ENCODE data around the gene TVP23A. TPM values are rescaled to one million over a fixed set of nuclear protein-coding genes. Genes with fewer than 3 reads are reported as not detected.

TVP23A gene
- total RNA-seq, 1 donor from 2014 or later, result 0.07 TPM

DNA sequence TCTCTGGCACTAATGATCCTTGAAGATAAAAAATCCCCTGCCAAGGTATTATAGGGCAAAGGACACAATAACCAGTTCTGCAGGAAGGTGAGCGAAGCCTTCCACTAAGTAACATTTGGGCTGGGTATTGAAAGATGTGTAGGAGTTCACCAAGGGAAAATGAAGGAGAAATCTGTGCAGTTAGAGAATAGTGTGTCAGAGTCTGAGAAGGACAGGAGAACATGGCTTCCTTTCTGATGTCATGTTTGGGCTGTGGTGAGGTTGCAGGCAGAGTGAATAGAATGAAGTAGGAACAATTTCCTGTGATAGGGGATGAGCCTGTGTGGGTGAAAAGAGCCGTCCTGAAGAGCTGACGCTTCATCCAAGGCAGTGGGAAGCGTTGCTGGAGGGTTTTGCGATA lies 34.4 kb upstream of the TVP23A start:
- Mint-ChIP-seq H3K4me3 (ENCODE audit: unreplicated experiment) (no peak overlapping the region), H3K9me3 (ENCODE audit: low read depth) (no peaks in the 10 kb centered on the region), H3K27me3 (ENCODE audit: low read depth) (peaks cover 15% of the 10 kb centered on the region), H3K36me3 (ENCODE audit: low read depth) (no peaks in the 10 kb centered on the region), H3K4me1 (ENCODE audit: low read depth) (no peaks in the 10 kb centered on the region), H3K27ac (ENCODE audit: unreplicated experiment) (no peak overlapping the region)
- no peak for DNase-seq (ENCODE audit: low spot score)
- TF ChIP-seq, protein P1, sequence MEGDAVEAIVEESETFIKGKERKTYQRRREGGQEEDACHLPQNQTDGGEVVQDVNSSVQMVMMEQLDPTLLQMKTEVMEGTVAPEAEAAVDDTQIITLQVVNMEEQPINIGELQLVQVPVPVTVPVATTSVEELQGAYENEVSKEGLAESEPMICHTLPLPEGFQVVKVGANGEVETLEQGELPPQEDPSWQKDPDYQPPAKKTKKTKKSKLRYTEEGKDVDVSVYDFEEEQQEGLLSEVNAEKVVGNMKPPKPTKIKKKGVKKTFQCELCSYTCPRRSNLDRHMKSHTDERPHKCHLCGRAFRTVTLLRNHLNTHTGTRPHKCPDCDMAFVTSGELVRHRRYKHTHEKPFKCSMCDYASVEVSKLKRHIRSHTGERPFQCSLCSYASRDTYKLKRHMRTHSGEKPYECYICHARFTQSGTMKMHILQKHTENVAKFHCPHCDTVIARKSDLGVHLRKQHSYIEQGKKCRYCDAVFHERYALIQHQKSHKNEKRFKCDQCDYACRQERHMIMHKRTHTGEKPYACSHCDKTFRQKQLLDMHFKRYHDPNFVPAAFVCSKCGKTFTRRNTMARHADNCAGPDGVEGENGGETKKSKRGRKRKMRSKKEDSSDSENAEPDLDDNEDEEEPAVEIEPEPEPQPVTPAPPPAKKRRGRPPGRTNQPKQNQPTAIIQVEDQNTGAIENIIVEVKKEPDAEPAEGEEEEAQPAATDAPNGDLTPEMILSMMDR (IDR thresholded peaks at IDR 0.05), result no peak

DNA sequence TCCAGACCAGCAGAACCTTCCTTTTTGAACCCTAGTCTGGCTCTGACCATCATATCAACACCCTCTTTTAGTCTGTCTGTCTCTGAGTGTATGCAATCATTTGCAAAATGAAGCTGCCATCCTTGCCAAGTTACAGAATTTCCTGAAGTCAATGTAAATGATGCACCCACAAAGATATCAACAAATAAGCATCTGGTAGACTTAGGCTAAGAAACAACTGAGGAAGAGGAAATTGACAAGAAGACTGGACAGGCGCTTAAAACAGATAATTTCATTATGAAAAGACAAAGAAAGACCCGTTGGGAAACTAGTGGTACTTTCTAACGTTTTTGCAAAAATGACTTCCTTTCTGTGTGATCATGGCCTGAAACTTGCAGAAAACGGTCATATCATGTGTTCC lies 33.7 kb upstream of the TVP23A start:
- no peaks in the 10 kb centered on the region for H3K4me1 Mint-ChIP-seq (ENCODE audit: low read depth)
- H3K27ac Mint-ChIP-seq (ENCODE audit: unreplicated experiment), result no peak overlapping the region
- no peak for DNase-seq (ENCODE audit: low spot score)
- H3K27me3 Mint-ChIP-seq (ENCODE audit: low read depth), result peaks cover 15% of the 10 kb centered on the region
- no peaks in the 10 kb centered on the region for H3K36me3 Mint-ChIP-seq (ENCODE audit: low read depth)
- H3K9me3 Mint-ChIP-seq (ENCODE audit: low read depth), result no peaks in the 10 kb centered on the region
- H3K4me3 Mint-ChIP-seq (ENCODE audit: unreplicated experiment), result no peak overlapping the region
- TF ChIP-seq, protein P1 (IDR thresholded peaks at IDR 0.05), result no peak

DNA sequence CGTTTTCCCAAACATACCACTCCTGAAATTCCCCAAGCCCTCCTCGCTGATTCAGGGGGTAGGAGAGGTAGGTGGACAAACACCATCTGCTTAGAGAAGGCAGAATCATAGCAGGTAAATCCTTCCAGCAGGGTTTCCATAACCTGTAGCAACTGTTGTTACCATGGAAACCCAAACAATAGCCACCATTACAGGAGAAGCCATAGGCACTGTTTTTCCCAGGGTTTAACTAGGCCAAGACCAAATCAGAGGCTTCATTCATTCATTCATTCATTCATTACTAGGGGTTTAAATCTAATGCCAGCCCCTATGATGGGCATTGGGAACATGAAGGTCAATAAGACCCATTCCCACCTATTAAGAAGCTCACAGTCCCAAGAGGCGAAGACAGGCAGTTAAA lies 32.9 kb upstream of the TVP23A start:
- Mint-ChIP-seq H3K4me3 (ENCODE audit: unreplicated experiment) (no peak overlapping the region), H3K36me3 (ENCODE audit: low read depth) (no peaks in the 10 kb centered on the region), H3K27ac (ENCODE audit: unreplicated experiment) (no peak overlapping the region), H3K9me3 (ENCODE audit: low read depth) (no peaks in the 10 kb centered on the region), H3K27me3 (ENCODE audit: low read depth) (peaks cover 12% of the 10 kb centered on the region), H3K4me1 (ENCODE audit: low read depth) (no peaks in the 10 kb centered on the region)
- TF ChIP-seq, protein P1 (IDR thresholded peaks at IDR 0.05), result no peak
- DNase-seq (ENCODE audit: low spot score), result no peak

DNA sequence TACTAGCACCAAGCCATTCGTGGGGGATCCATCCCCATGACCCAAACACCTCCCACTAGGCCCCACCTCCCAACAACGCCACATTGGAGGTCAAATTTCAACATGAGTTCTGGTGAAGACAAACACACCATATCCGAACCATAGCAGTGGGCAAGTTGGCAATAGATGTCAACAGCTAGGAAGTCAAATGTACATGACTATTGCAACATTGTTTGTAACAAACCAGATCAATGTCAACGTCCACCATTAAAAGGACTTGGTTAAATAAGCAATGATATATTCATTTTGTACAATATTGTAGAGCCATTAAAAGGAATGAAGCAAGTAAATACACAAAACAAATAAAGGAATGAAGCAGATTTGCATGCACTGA lies 31.9 kb upstream of the TVP23A start:
- H3K36me3 Mint-ChIP-seq (ENCODE audit: low read depth), result no peaks in the 10 kb centered on the region
- DNase-seq (ENCODE audit: low spot score), result no peak
- TF ChIP-seq, protein P1 (IDR thresholded peaks at IDR 0.05), result no peak

DNA sequence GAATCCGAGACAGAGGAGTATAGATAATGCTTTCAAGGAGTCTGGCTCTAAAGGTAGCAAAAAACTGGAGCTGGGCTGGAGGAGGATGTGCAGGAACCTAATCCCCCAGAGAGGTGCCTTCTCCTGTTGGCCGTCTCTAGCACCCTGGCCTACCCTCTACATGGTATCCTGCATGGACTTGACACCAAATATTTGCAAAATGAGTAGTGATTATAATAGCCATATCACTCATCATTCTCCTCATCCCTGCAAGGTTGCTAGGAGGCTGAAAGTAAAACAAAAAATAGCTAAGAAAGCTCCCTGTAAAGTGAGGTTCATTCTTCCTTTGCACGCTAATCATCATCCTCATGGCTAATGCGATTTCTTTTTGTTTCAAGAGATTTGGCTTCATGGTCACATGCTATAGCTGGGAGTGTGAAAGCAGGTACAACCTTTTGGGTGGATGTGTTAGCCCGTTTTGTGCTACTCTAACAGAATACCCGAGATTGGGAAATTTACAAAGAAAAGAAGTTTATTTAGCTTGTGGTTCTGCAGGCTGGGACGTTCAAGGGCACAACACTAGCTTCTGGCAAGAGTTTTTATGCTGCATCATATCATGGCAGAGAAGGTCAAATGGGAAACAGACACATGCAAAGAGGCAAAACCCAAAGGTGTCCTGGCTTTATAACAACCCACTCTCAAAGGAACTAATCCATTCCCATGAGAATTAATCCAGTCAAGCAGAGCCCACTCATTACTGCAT lies 31.3 kb upstream of the TVP23A start:
- Mint-ChIP-seq H3K27ac (ENCODE audit: unreplicated experiment) (no peak overlapping the region), H3K9me3 (ENCODE audit: low read depth) (no peaks in the 10 kb centered on the region), H3K4me3 (ENCODE audit: unreplicated experiment) (no peak overlapping the region), H3K4me1 (ENCODE audit: low read depth) (no peaks in the 10 kb centered on the region), H3K36me3 (ENCODE audit: low read depth) (no peaks in the 10 kb centered on the region), H3K27me3 (ENCODE audit: low read depth) (peaks cover 10% of the 10 kb centered on the region)
- TF ChIP-seq, protein P1 (IDR thresholded peaks at IDR 0.05), result no peak
- no peak for DNase-seq (ENCODE audit: low spot score)

More for the DNA sequence above, 31.9 kb upstream of the TVP23A start:
- H3K27me3 Mint-ChIP-seq (ENCODE audit: low read depth), result peaks cover 10% of the 10 kb centered on the region
- H3K9me3 Mint-ChIP-seq (ENCODE audit: low read depth), result no peaks in the 10 kb centered on the region
- H3K27ac Mint-ChIP-seq (ENCODE audit: unreplicated experiment), result no peak overlapping the region
- H3K4me1 Mint-ChIP-seq (ENCODE audit: low read depth), result no peaks in the 10 kb centered on the region
- H3K4me3 Mint-ChIP-seq (ENCODE audit: unreplicated experiment), result no peak overlapping the region

Data from chondrocyte (in vitro differentiated cells).